Activated naive CD8-positive, alpha-beta T cell treated with anti-CD3 and anti-CD28 coated beads, Interleukin-2, amount 50 U/mL, for 16 hours (primary cell): ENCODE results near the gene PDGFC.
"Not testable (repeated sequence)": the region's sequence is repeated elsewhere in the genome, so short reads cannot be mapped to it uniquely, and the experiment has no call there.

Source experiments
- DNase-seq: peaks from one replicate; pipeline ENCODE4 v3.0.0-alpha.2; 2020; ENCODE audit warnings: low read depth, low spot score

The PDGFC gene

DNA sequence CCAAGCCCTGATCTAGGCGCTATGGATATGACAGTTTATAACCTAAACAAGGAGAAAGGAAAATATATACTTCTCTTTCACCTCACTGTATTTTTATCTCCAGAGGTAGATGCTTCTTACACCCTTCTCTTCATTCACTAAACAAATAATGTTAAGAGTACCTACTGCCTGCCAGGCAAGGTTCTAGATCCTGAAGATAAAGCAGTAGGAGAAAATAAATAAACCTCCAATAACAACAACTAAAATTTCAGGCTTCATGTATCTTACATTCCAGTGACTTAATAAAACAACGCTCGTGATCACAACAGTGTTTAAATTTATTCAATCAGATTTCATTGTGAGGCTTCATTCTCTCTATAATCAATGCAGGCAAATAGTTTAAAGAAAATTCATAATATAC lies 20.7 kb downstream of the PDGFC start:
- no peak for DNase-seq

DNA sequence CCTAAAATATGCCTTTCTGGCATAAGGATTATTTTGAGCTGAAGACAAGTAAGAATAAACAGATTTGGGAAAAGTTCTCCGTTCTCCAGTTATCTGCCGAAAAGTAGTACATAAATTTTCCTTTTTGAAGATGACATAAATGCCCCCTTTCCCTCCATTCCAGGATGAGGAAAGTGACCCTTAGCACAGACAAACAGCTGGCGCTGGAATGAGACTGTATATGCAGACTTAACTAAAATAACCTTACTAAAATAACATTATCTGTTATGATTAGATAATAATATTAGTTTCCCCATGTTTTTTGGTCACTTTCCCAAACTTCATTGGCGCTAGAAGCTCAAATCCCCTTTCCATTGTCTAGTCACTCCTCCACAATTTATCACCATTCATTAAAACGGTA lies 21.5 kb downstream of the PDGFC start:
- DNase-seq = no peak

DNA sequence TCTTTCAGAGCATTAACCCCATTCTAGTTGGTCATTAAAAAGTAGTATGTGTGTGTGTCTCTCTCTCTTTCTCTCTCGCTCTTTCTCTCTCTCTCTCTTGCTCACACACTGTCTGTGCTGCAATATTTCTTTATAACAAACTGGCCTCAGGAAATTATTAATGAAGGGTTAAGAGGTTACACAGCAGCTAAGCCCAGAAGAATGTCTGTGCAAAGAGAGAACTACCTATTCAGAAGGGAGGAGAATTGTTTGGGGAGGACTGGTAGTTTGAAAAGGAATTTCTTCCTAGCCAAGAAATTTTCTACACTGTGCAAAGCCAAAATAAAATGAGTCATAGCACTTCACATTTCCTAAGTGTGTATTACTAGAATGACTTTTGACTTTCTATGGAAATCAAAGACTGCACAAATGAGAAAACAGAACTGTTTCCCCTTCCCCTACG lies 22.2 kb downstream of the PDGFC start:
- DNase-seq = no peak

GRCh38 chr4:156948738-156949137 lies 22.9 kb downstream of the PDGFC start:
- DNase-seq = no peak

DNA sequence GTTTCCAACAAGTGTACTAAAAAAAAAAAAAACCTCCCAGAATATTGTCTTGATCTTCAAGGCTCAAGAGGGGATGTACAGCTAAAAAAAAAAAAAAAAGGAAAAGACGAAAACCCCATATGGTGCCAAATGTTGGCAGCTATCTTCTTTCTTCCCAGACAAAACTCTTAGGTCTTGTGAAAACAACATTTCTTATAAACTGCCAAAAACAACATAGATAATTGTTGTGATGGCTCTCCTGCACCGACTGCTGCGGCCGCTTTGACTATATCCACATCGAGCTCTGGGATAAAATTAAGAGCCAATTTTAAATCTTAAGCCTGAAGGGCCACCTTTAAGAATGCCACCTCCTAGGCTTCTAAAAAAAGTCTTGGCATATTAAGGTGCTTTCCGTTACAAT lies 23.5 kb downstream of the PDGFC start:
- no peak for DNase-seq

DNA sequence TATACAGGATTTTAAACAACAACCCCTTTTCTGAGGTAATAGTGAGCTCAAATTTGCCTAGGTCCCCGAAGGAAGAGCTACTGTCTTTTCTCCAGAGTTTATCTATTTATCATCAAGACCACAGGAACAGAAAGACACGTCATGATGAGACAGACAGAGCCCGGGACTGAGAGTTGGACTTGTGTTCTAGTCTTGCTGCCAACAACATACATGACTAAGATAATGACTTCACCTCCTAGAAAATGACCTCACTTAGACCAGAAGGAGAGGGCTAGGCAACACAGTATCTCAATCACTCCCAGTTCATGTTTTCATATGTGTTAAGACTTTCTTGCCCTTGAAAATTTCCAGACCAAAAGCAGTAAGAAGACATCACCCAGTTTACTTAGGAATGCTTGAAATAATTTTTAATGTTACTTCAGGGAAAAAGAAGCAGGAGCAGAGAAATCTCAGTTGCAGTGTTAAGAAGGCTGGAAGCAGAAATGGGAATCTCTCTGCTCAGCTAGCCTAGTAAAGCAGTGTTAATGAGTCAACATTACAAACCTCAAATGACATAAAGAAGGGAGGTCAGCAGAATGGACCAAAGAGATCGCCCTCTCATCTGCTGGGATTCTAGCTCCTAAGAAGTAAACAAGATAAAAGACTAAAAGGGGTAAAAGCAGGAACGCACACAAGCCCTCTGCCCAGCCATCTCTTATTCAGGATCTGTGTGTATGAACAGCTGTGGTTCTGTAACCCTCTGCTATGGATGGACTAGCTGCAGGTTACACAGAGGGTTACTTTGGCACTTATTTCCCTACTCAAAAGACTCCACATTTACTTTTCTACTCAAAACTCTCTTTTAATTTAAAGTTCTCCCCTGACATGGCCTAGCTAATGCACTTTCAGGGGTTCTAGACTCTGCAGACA lies 24.8 kb downstream of the PDGFC start:
- no peak for DNase-seq

DNA sequence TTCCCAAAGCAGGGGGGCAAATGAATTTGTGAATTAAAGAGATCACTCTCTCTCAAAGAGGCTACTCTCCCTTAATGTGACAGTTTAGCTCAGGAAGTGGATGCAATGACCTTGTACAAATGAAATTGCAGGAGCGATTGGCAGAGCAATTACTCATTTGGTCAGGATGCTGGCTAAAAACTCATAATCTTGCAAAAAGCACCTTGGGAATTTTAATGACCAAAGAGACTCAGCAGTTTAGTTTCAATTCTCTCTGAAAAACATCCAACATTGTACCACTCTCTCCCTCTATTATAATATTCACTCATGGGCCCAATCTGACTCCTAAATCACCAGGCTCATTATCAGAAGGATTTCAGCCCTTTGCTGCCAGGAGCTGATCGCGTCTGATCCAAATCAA lies 26.1 kb downstream of the PDGFC start:
- no peak for DNase-seq

- no peak for DNase-seq
Observed at GRCh38 chr4:156942991-156943390, 28.6 kb downstream of the PDGFC start.

- no peak for DNase-seq
Observed at GRCh38 chr4:156941940-156942548, 29.6 kb downstream of the PDGFC start.

- DNase-seq = no peak
Observed at GRCh38 chr4:156939801-156940200, 31.8 kb downstream of the PDGFC start.

DNA sequence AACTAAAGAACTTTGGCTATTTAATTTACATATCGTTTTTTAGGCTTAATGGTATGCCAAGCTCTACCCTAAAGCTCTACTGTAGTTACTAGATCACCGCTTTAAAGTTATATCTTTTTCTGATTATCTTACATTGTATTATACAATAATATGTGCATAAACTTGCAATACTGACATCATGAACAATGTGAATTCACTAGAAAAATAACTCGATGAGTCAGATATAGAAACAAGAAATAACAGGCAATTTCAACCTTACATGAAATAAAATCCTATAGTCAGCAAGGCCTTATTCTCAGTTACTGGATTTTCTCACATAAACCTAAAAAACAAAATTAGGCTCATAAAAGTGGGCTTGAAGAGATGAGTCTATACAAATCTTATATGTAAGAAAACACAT lies 32.5 kb downstream of the PDGFC start:
- DNase-seq = no peak

GRCh38 chr4:156934259-156934635 lies 37.4 kb downstream of the PDGFC start:
- no peak for DNase-seq

DNA sequence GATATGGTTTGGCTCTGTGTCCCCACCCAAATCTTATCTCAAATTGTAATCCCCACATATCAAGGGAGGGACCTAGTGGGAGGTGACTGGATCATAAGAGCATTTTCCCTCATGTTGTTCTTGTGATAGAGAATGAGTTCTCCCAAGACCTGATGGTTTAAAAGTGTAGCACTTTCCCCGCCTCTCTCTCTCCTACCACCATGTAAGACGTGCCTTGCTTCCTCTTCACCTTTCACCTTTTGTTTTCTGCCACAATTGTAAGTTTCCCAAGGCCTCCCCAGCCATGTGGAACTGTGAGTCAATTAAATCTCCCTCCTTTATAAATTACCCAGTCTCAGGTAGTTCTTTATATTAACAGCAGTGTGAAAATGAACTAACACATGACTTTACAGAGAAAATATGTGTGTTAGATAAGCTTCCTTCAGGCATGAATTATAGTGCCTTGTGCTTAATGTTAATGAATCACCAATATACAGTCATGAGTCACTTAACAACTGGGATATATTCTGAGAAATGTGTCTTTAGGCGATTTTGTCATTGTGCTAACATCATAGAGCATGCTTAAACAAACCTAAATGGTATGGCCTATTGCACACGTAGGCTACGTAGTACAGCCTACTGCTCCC lies 37.9 kb downstream of the PDGFC start:
- no peak for DNase-seq

- not testable (repeated sequence) for DNase-seq
Observed at GRCh38 chr4:156932360-156932759, 39.2 kb downstream of the PDGFC start.

DNA sequence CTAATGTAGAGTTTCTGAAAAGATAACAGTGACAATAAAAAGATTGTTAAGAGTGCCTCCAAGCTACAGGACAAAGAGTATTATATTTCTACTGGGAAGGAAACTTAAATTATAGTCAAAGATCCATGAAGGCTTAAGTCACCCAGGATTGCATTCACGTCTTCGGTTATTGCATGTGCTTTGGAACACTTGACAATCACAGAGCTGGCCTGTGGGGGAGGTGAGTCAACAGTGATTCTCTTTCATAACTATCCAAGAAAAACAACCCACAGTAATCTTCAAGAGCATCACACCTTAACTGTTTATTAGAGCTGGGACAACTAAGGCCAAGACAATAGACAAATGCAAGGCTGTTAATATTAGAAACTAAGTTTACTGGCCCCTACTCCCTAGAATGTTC lies 40.3 kb downstream of the PDGFC start:
- no peak for DNase-seq

GRCh38 chr4:156929386-156930105 lies 42.1 kb downstream of the PDGFC start:
- no peak for DNase-seq

- DNase-seq = no peak
Observed at GRCh38 chr4:156924774-156925315, 46.8 kb downstream of the PDGFC start.

DNA sequence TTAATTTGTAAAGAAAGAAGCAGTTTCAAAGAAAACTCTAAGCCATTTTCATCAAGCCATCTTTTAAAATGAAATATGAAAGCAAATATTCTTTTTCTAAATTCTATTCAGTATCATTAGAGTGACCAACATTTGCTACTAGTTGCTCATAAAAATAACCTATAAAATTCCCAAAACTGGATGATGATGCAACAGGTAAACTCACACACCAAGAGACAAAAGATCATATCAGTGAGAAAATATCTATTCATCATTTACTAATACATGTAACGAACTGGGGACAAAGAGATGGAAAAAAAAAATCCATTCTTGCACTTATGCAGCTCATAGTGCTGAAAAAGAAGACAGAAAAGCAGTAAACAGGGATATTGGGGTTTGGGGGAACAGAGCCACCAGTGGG lies 48.1 kb downstream of the PDGFC start:
- no peak for DNase-seq

DNA sequence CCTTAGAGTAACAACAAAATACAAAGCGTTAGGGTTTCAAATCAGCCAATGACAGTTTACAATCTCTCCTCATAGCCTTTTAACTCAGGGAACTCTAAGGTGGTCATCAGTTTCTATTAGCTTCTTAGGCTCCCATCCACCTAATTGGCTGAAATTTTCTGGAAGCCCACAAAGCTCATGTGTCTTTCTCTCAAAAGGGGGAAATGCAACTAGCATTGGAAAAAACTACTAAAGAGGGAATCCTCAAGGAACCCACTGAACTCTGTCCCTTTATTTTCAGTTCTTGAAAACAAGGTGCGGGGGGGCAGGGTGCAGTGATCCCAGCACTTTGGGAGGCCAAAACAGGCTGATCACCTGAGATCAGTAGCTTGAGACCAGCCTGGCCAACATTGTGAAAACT lies 56.4 kb downstream of the PDGFC start:
- DNase-seq = no peak

- no peak for DNase-seq
Observed at GRCh38 chr4:156913234-156913633, 58.4 kb downstream of the PDGFC start.

DNA sequence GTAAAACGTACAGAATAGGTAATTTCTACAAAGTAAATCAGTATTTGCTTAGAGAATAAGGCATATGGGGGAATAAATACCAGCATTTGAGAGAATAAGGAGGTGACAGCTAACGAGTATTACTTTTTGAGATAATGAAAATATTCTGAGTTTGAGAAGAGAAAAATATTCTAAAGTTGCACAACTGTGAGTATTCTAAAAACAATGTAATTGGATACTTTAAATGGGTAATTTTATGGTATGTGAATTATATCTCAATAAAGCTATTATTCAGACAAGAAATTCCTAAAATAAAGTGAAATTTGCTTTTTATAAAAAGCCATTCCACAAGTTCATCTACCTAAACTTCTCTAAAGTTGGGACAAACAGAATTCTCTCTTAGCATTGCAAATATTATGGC lies 62.6 kb downstream of the PDGFC start:
- DNase-seq = no peak

DNA sequence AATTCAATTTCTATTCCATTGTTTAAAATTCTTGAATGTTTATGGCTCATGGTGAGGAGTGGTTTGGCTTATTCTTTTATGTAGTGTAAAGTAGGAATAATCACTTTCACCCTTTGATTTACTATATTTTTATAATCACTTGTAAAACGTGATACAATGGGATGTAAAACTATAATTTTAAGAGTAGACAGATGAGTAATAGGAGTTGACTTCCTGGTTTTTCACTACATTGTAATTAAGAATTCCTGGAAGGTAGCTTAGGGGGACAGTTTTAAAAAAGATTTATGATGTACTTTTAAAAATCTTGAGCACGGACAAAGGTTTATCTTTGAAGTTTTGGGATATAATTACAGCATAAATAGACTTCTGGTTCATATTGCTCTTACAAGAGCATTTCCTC lies 65.3 kb downstream of the PDGFC start:
- DNase-seq = no peak
